Smooth muscle cell (in vitro differentiated cells): ENCODE results near the gene CDC42BPG. TPM values are rescaled to one million over a fixed set of nuclear protein-coding genes. Genes with fewer than 3 reads are reported as not detected.

Experiments used
- DNase-seq: peaks from one replicate; lab custom pipeline; 2025; ENCODE audit not compliant: unreplicated experiment; lab: John Stamatoyannopoulos, UW
- H2AFZ ChIP-seq: fragments of 200-600 bp; sonication (generic); 2 replicates; pipeline ENCODE4 v1.6.0; 2016; ENCODE audit warnings: antibody characterized with exemption, low read depth, mild to moderate bottlenecking
- H3F3A ChIP-seq: fragments of 200-600 bp; sonication (generic); 2 replicates; pipeline ENCODE4 v1.6.0; 2017; ENCODE audit warnings: antibody characterized with exemption, low read depth
- H3K27ac ChIP-seq: fragments of 200-600 bp; sonication (generic); 2 replicates; pipeline ENCODE4 v1.5.1; 2016; ENCODE audit warnings: low read depth, mild to moderate bottlenecking
- H3K27me3 ChIP-seq: fragments of 200-600 bp; sonication (generic); 2 replicates; pipeline ENCODE4 v1.6.1; 2016; ENCODE audit warnings: low read depth, mild to moderate bottlenecking
- H3K36me3 ChIP-seq: fragments of 200-600 bp; sonication (generic); 2 replicates; pipeline ENCODE4 v1.5.1; 2016; ENCODE audit warnings: low read depth
- H3K4me1 ChIP-seq: fragments of 200-600 bp; sonication (generic); 2 replicates; pipeline ENCODE4 v1.5.1; 2016; ENCODE audit warnings: low read depth
- H3K4me2 ChIP-seq: fragments of 200-600 bp; sonication (generic); 2 replicates; pipeline ENCODE4 v1.6.0; 2016; ENCODE audit warnings: mild to moderate bottlenecking
- H3K4me3 ChIP-seq: fragments of 200-600 bp; sonication (generic); 2 replicates; pipeline ENCODE4 v1.5.1; 2016; ENCODE audit warnings: mild to moderate bottlenecking
- H3K79me2 ChIP-seq: fragments of 200-600 bp; sonication (generic); 2 replicates; pipeline ENCODE4 v1.6.0; 2016; ENCODE audit warnings: low read depth, mild to moderate bottlenecking
- H3K9ac ChIP-seq: fragments of 200-600 bp; sonication (generic); 2 replicates; pipeline ENCODE4 v1.6.0; 2016; ENCODE audit warnings: low read depth
- H3K9me3 ChIP-seq: fragments of 200-600 bp; sonication (generic); replicated peaks from 2 replicates; pipeline ENCODE4 v1.5.1; 2016; ENCODE audit warnings: low read depth
- H4K20me1 ChIP-seq: fragments of 200-600 bp; sonication (generic); 2 replicates; pipeline ENCODE4 v1.6.0; 2016; ENCODE audit warnings: low read depth
- WGBS: methylation state at CpG from one replicate; pipeline ENCODE4 v1.1.7; 2016; ENCODE audit warnings: low lambda C conversion rate; 5-methylcytosine and 5-hydroxymethylcytosine counted together
- polyA plus RNA-seq: library from polyadenylated mRNA; unstranded; fragments of >200 nt; fragmentation: Nextera tagmentation; extraction: Ambion mirVana; gene quantifications from 2 replicates; pipeline ENCODE4 v1.2.1, GENCODE V29; 2016
- total RNA-seq: library from RNA; depleted of rRNA; stranded (reverse); fragments of >200 nt; gene quantifications from 2 replicates; pipeline ENCODE4 v1.2.3, GENCODE V29; 2014
- TF ChIP-seq, protein P1 (sequence below): fragments of 200-600 bp; sonication (generic); IDR thresholded peaks from 2 replicates; pipeline ENCODE4 v1.5.1; 2017; ENCODE audit warnings: borderline replicate concordance, mild to moderate bottlenecking, antibody characterized with exemption; ENCODE audit not compliant: insufficient read depth, poor library complexity, severe bottlenecking

Gene CDC42BPG
- total and polyA plus RNA-seq, 2 experiments from 2014 or later: 1.7 to 4.7 TPM

DNA sequence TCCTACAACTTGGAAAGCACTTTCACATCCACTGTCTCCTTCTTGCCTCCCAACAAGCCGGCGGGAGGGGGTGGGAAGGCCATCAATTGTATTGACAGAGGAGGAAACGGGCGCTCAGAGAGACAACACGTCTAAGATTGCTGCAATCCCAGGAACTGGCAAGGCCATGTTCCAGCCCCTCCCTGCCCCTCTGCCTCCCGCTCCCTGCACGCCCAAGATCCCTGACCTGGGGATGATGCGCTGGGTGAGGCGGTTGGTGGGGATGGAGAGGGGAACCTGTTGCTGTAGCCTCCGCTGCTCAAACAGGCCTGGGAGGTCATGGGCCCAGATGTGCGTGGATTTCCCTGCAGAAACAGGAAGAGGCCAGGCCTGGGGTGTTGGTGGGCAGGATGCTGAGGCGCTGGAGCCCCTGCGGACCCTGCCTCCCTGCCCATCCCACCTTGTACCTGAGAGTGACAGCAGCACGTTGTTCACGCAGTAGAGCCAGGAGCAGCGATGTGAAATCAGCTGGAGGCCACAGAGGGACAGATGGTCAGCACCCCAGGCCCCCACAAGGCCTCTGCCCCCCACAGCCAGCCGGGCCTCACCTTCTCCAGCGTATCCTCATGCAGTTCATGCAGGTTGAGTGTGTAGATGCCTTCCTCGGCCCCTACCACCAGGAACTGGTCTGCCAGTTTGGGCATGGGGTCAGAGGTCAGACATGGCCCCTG, 48.3 kb downstream of the CDC42BPG start:
- 96% methylated on average over 19 of the region's 19 CpGs for WGBS
- no peaks in the 10 kb centered on the region for H4K20me1 ChIP-seq
- TF ChIP-seq, protein P1, sequence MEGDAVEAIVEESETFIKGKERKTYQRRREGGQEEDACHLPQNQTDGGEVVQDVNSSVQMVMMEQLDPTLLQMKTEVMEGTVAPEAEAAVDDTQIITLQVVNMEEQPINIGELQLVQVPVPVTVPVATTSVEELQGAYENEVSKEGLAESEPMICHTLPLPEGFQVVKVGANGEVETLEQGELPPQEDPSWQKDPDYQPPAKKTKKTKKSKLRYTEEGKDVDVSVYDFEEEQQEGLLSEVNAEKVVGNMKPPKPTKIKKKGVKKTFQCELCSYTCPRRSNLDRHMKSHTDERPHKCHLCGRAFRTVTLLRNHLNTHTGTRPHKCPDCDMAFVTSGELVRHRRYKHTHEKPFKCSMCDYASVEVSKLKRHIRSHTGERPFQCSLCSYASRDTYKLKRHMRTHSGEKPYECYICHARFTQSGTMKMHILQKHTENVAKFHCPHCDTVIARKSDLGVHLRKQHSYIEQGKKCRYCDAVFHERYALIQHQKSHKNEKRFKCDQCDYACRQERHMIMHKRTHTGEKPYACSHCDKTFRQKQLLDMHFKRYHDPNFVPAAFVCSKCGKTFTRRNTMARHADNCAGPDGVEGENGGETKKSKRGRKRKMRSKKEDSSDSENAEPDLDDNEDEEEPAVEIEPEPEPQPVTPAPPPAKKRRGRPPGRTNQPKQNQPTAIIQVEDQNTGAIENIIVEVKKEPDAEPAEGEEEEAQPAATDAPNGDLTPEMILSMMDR: no peak

DNA sequence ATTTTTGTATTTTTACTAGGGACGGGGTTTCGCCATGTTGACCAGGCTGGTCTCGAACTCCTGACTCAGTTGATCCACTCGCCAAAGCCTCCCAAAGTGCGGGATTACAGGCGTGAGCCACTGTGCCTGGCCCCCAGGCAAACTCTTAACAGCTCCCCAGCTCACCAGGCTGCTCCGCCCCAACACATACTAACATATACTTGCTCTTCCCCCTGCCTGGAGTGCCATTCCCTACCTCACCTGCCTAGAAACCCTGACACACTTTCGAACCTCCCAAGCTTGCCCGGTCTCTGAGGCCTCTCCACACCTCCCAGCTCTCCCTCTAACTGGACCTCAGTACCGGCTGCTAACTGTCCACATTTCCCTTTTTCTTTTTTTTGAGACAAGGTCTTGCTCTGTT, 49.9 kb downstream of the CDC42BPG start:
- no peak for DNase-seq
- 94% methylated on average over 10 of the region's 10 CpGs for WGBS

More for the DNA sequence above, 48.3 kb downstream of the CDC42BPG start:
- no peak overlapping the region for H2AFZ ChIP-seq
- no peaks in the 10 kb centered on the region for H3K9me3 ChIP-seq
- H3K27me3 ChIP-seq: no peaks in the 10 kb centered on the region
- no peaks in the 10 kb centered on the region for H3K79me2 ChIP-seq
- H3K36me3 ChIP-seq: no peaks in the 10 kb centered on the region
- H3K27ac ChIP-seq: no peak overlapping the region
- H3F3A ChIP-seq: no peaks in the 10 kb centered on the region
- no peak overlapping the region for H3K4me2 ChIP-seq
- H3K9ac ChIP-seq: no peak overlapping the region
- no peaks in the 10 kb centered on the region for H3K4me1 ChIP-seq
- no peak overlapping the region for H3K4me3 ChIP-seq
- DNase-seq: no peak

DNA sequence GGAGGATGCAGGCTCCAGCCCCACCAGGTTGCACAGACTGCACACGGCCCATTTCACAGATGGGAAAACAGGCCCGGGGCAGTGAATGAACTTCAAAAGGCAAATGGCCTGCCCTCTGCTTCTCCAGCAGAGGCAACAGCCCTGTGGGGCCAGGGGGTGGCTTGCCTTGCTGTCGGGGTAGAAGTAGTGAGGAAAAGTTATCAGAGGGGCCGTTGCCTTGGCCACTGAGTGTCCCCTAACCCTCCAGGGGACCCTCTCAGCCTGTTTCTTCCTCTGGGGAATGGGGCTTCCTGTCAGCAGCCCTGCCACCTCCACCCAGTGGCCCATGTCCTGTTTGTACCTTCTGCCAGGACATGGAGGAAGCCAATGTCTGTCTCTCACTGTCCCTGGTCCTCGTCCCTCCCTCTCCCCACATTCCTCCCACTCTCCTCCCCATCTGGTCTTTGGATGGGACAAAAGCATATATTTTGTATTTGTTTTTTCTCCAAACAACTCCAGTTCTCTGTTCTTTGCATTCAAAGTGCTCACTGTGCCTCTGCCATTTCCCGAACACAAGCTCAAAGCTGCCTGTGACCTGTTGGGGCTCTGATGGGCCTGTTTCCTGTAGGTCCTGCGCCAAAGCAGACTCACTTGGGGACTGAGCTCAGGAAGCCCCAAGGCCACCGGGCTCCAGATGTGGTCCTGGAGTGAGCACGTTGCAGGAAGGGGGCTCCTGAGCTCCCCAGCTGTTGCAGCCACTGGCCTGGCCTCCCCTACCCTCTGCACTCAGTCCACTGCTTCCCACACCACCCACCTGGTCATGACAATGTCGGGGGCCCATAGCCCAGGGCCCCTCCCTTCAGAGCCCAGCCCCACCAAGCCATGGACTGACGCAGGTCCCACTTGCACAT, 50.9 kb downstream of the CDC42BPG start:
- H3K9ac ChIP-seq: no peak overlapping the region
- no peak for DNase-seq
- H3K79me2 ChIP-seq: no peaks in the 10 kb centered on the region
- no peak overlapping the region for H3K4me3 ChIP-seq
- no peaks in the 10 kb centered on the region for H3K4me1 ChIP-seq
- TF ChIP-seq, protein P1: no peak
- H3K9me3 ChIP-seq: no peaks in the 10 kb centered on the region
- H3K27me3 ChIP-seq: no peaks in the 10 kb centered on the region
- H3K27ac ChIP-seq: no peak overlapping the region
- H3F3A ChIP-seq: no peaks in the 10 kb centered on the region
- 91% methylated on average over 10 of the region's 11 CpGs for WGBS
- H3K4me2 ChIP-seq: no peak overlapping the region
- H3K36me3 ChIP-seq: no peaks in the 10 kb centered on the region
- no peak overlapping the region for H2AFZ ChIP-seq
- H4K20me1 ChIP-seq: no peaks in the 10 kb centered on the region

More for the DNA sequence above, 49.9 kb downstream of the CDC42BPG start:
- no peaks in the 10 kb centered on the region for H4K20me1 ChIP-seq
- H3F3A ChIP-seq: no peaks in the 10 kb centered on the region
- no peak overlapping the region for H3K27ac ChIP-seq
- H3K36me3 ChIP-seq: no peaks in the 10 kb centered on the region
- TF ChIP-seq, protein P1: no peak
- H3K9me3 ChIP-seq: no peaks in the 10 kb centered on the region
- no peaks in the 10 kb centered on the region for H3K4me1 ChIP-seq
- H3K9ac ChIP-seq: no peak overlapping the region
- no peak overlapping the region for H3K4me3 ChIP-seq
- H3K79me2 ChIP-seq: no peaks in the 10 kb centered on the region
- H3K4me2 ChIP-seq: no peak overlapping the region
- H3K27me3 ChIP-seq: no peaks in the 10 kb centered on the region
- no peak overlapping the region for H2AFZ ChIP-seq
